AG09309 (cell line): ENCODE results near the gene LBR.

Experiments
- DNase-seq: peaks from one replicate; pipeline ENCODE4 v3.0.0-alpha.2; 2010; ENCODE audit warnings: low read depth
- H3K4me3 ChIP-seq: 2 replicates; pipeline ENCODE4 v1.5.1; 2011; ENCODE audit warnings: mild to moderate bottlenecking, low read depth, low read length, moderate library complexity; ENCODE audit not compliant: control insufficient read depth
- CTCF ChIP-seq: IDR thresholded peaks from 2 replicates; pipeline ENCODE4 v1.5.1; 2011; ENCODE audit warnings: mild to moderate bottlenecking, low read depth, low read length, inconsistent platforms; ENCODE audit not compliant: insufficient read depth, control insufficient read depth; ENCODE audit errors: missing control alignments

LBR gene

GRCh38 chr1:225467193-225468020 lies 39.6 kb upstream of the LBR start:
- DNase-seq: no peak
- no peak for TF ChIP-seq CTCF
- H3K4me3 ChIP-seq: no peak overlapping the region

- no peak overlapping the region for H3K4me3 ChIP-seq
- no peak for DNase-seq
These were observed 39.0 kb upstream of the LBR start for GRCh38 chr1:225466848-225467192.

GRCh38 chr1:225465793-225466517 lies 38.1 kb upstream of the LBR start:
- no peak for DNase-seq
- H3K4me3 ChIP-seq: no peak overlapping the region

More at GRCh38 chr1:225466848-225467192, 39.0 kb upstream of the LBR start:
- TF ChIP-seq CTCF: no peak

GRCh38 chr1:225464851-225465792 lies 37.3 kb upstream of the LBR start:
- no peak for DNase-seq
- no peak overlapping the region for H3K4me3 ChIP-seq
- TF ChIP-seq CTCF: no peak

More at GRCh38 chr1:225465793-225466517, 38.1 kb upstream of the LBR start:
- TF ChIP-seq CTCF: no peak

GRCh38 chr1:225462714-225463574 lies 35.1 kb upstream of the LBR start:
- no peak for TF ChIP-seq CTCF
- H3K4me3 ChIP-seq: no peak overlapping the region
- no peak for DNase-seq
